Esophagus squamous epithelium (tissue), 5 donors: ENCODE measurements around the gene LIPH. TPM values are rescaled to one million over a fixed set of nuclear protein-coding genes. Genes with fewer than 3 reads are reported as not detected.

Experiments
- DNase-seq: peaks from one replicate; lab custom pipeline; 2025; lab: John Stamatoyannopoulos, UW
- H3K27ac ChIP-seq, 4 donors: fragments of 200-600 bp; sonication (generic); one replicate each; pipeline ENCODE4 v1.5.1; 2016 to 2019; ENCODE audit warnings: mild to moderate bottlenecking in 1 of 4
- H3K27me3 ChIP-seq, 4 donors: fragments of 200-600 bp; sonication (generic); 1 replicate in 3 of 4; 2 replicates in 1 of 4; pipeline versions ENCODE4 v1.5.1 to v1.6.0; 2017 to 2021; ENCODE audit warnings: antibody characterized with exemption in 1 of 4
- H3K36me3 ChIP-seq, 3 donors: fragments of 200-600 bp; sonication (generic); one replicate each; pipeline ENCODE4 v1.5.1; 2016 to 2019
- H3K4me1 ChIP-seq, 3 donors: fragments of 200-600 bp; sonication (generic); one replicate each; pipeline ENCODE4 v1.5.1; 2017 to 2019
- H3K4me3 ChIP-seq, 4 donors: fragments of 200-600 bp; sonication (generic); 1 replicate in 3 of 4; 2 replicates in 1 of 4; pipeline ENCODE4 v1.5.1; 2016 to 2019; ENCODE audit warnings: mild to moderate bottlenecking in 2 of 4, moderate library complexity in 1 of 4
- H3K9me3 ChIP-seq, 3 donors: fragments of 200-600 bp; sonication (generic); one replicate each; pipeline ENCODE4 v1.5.1; 2016 to 2019
- POLR2A ChIP-seq, 4 donors: fragments of 450-650 bp; IDR thresholded peaks; one replicate each; pipeline ENCODE4 v1.6.1; 2017; ENCODE audit warnings: antibody characterized with exemption in 4 of 4, mild to moderate bottlenecking in 4 of 4, moderate library complexity in 3 of 4
- WGBS, 2 donors: methylation state at CpG; one replicate each; pipeline ENCODE4 v1.1.5; 2018; 5-methylcytosine and 5-hydroxymethylcytosine counted together
- intact Hi-C: fragments of 100-400 bp; cut with DNase I; formaldehyde crosslinking; loops from one replicate; pipeline ENCODE4 v1.15.0; 2022
- total RNA-seq, 4 donors: library from RNA; depleted of rRNA; stranded (reverse); fragments of >200 nt; gene quantifications; one replicate each; pipeline ENCODE4 v1.1.0, GENCODE V29; 2016
- TF ChIP-seq, protein P1 (sequence below), 6 experiments: fragments of 450-650 bp in 4 of 6; fragments of 200-600 bp in 2 of 6; sonication (generic) in 2 of 6; IDR thresholded peaks; one replicate each; pipeline ENCODE4 v1.5.1; 2016 to 2019; ENCODE audit warnings: antibody characterized with exemption in 6 of 6, mild to moderate bottlenecking in 4 of 6, moderate library complexity in 4 of 6
- donor health status: DM: yes; HTN: yes; CAD: no.

LIPH gene
- total RNA-seq, 4 donors from 2014 or later, result 5.7 to 11.3 (median 10.8) TPM

DNA sequence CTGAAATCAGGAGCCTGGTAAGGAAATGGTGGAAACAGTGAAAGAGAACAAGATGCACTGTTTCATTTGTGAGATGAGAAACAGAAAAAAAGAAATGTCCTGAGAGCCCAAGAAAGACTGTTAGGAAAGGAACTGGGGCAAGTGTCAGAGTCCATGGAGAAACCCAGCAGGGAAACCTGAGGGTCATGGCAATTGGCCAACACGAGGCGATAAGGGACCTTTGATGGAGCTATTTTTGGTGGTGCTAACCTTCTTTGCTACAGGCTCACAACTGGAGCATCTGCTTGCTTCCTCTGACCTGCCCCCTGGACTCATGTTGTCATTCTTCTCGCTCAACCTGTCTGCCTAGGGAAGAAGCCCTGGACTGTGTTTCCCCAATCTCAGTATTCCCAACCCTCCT, 49.4 kb downstream of the LIPH start:
- Histone ChIP-seq H3K27me3 (no peaks in the 10 kb centered on the region), H3K36me3 (peaks cover 0 to 4% (median 0%) of the 10 kb centered on the region in 3 donors), H3K4me1 (peaks cover under 1 to 31% (median 6%) of the 10 kb centered on the region in 3 donors), H3K4me3 (no peak overlapping the region), H3K9me3 (no peaks in the 10 kb centered on the region), H3K27ac (peak overlapping the region in 2 of 4 donors; percentile 29 to 42)
- WGBS, 2 donors, result 72 to 81% methylated on average over 3 of the region's 3 CpGs
- DNase-seq, result no peak
- TF ChIP-seq, protein P1, sequence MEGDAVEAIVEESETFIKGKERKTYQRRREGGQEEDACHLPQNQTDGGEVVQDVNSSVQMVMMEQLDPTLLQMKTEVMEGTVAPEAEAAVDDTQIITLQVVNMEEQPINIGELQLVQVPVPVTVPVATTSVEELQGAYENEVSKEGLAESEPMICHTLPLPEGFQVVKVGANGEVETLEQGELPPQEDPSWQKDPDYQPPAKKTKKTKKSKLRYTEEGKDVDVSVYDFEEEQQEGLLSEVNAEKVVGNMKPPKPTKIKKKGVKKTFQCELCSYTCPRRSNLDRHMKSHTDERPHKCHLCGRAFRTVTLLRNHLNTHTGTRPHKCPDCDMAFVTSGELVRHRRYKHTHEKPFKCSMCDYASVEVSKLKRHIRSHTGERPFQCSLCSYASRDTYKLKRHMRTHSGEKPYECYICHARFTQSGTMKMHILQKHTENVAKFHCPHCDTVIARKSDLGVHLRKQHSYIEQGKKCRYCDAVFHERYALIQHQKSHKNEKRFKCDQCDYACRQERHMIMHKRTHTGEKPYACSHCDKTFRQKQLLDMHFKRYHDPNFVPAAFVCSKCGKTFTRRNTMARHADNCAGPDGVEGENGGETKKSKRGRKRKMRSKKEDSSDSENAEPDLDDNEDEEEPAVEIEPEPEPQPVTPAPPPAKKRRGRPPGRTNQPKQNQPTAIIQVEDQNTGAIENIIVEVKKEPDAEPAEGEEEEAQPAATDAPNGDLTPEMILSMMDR (IDR thresholded peaks at IDR 0.05), result no peak
- no peak for TF ChIP-seq POLR2A (IDR thresholded peaks at IDR 0.05)
- intact Hi-C loops, result no loop called here

DNA sequence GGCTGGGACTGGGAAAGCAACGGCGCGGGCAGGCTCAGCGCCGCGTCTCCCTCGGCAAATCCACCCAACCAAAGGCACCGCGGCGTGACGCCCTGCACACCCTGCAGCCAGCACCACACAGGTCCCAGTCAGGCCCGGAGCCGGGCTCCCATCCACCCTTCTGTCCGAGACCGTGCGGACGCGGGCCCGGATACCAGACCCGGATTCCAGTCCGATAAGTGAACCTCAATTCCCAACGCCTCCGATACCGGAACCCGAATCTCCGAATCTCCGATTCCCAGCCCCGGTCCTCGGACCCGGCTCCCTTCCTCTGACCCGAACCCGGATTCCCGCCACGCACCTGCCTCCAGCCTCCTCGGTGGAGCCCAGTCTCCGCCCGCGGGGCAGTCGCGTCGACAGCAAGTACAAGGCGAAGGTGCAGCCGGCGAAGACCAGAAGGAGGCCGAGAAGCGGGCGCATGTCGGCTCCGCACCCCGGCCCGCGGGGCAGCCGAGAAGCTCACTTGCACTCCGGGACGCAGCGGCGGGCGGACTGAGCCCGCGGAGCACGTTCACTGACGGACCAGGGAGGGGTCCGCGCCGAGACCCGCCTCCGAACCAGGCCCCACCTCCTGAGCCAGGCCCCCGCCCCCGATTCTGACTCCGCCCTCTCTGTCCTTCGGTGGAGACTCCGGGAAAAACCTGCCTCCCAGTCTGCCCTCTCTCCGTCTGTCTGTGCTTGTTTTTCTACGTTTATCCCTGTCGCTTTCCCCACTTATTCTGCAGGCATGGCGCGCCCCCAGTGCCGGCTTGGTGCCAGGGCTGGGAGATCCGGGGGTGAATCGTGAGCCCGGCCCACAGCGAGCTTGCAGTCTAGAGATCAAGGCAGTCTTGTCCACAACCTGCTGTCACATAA, 53.6 kb downstream of the LIPH start, which contains the start of gene TMEM41A:
Gene TMEM41A, minus strand, starts transcription at position 533 of the 894 bp plus-strand sequence. Its CDS starts 74 bp downstream, at position 459.
- intact Hi-C loops, result no loop called here
- H3K36me3 ChIP-seq, result peaks cover 10 to 33% (median 12%) of the 10 kb centered on the region in 3 donors
- no peaks in the 10 kb centered on the region for H3K27me3 ChIP-seq
- 2 to 4% methylated on average over 18 to 38 of the region's 82 CpGs for WGBS, 2 donors
- peak within 1 kb of the TSS; percentile 85 to 94 (median 90) for H3K27ac ChIP-seq
- peak within 1 kb of the TSS; percentile 73 to 93 (median 84) for H3K4me3 ChIP-seq
- no peaks in the 10 kb centered on the region for H3K9me3 ChIP-seq
- DNase-seq, result peak; percentile 61
- peak in 3 of 4 donors; percentile 13 to 90 (median 87) for TF ChIP-seq POLR2A (IDR thresholded peaks at IDR 0.05)
- TF ChIP-seq, protein P1 (IDR thresholded peaks at IDR 0.05), result peak in 1 of 6 experiments; percentile 12
- peaks cover 6 to 37% (median 15%) of the 10 kb centered on the region in 3 donors for H3K4me1 ChIP-seq

GRCh38 chr3:185490241-185490640, 62.1 kb downstream of the LIPH start:
- Histone ChIP-seq H3K9me3 (no peaks in the 10 kb centered on the region), H3K27ac (no peak overlapping the region), H3K4me1 (peaks cover 0 to 5% (median 0%) of the 10 kb centered on the region in 3 donors), H3K27me3 (no peaks in the 10 kb centered on the region), H3K36me3 (peaks cover 8 to 99% (median 8%) of the 10 kb centered on the region in 3 donors), H3K4me3 (no peak overlapping the region)
- DNase-seq, result no peak
- intact Hi-C loops, result no loop called here
- 82 to 84% methylated on average over 4 of the region's 4 CpGs for WGBS, 2 donors
- TF ChIP-seq, protein P1 (IDR thresholded peaks at IDR 0.05), result no peak
- no peak for TF ChIP-seq POLR2A (IDR thresholded peaks at IDR 0.05)

DNA sequence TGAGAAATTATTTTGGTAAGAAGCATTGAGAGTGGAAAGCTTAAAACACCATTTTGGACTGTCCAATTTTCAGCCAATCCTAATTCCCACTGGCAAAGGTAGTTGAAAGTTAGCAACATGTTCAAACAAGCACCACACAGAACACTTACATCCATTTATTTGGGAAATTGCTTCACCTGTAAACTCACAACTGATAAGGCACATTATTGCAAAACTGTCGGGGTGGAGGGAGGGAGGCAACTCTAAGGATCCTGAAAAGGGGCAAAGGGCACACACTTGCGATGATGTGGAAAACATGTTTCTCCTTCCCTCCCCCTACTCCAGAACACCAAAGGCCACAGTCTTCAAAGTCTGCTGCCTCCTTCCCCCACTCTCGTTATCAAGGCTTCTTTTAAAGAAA, 62.9 kb downstream of the LIPH start:
- Histone ChIP-seq H3K9me3 (no peaks in the 10 kb centered on the region), H3K36me3 (peaks cover under 1 to 94% (median 8%) of the 10 kb centered on the region in 3 donors), H3K27ac (no peak overlapping the region), H3K4me3 (no peak overlapping the region), H3K4me1 (peaks cover 0 to 5% (median 0%) of the 10 kb centered on the region in 3 donors), H3K27me3 (no peaks in the 10 kb centered on the region)
- DNase-seq, result no peak
- WGBS, 2 donors, result 48 to 63% methylated on average over 3 of the region's 3 CpGs
- intact Hi-C loops, result no loop called here
- no peak for TF ChIP-seq POLR2A (IDR thresholded peaks at IDR 0.05)
- TF ChIP-seq, protein P1 (IDR thresholded peaks at IDR 0.05), result no peak

DNA sequence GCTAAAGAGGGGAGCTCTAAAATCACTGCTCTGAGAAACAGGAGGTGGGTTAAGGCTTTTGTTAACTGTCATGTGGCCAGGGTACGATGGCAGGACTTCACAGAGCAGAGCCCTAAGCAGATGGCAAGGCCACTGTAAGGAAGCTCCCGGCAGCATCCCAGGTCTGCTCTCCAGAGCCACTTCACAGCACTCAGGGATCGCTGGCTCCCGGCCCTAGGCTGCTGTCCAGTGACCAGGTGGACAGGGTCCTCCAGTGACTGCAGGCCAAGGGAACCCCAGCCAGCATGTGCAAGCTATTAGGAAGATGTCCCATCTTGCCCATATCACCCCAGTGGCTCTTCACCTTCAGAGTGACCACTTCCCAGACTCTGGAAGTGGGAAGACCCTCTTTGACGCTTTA, 63.9 kb downstream of the LIPH start:
- no peak for DNase-seq
- no peaks in the 10 kb centered on the region for H3K27me3 ChIP-seq
- no peaks in the 10 kb centered on the region for H3K9me3 ChIP-seq
- WGBS, 2 donors, result 94 to 98% methylated on average over 3 to 5 of the region's 5 CpGs
- peaks cover 0 to 5% (median 0%) of the 10 kb centered on the region in 3 donors for H3K4me1 ChIP-seq
- intact Hi-C loops, result no loop called here
- TF ChIP-seq, protein P1 (IDR thresholded peaks at IDR 0.05), result no peak
- no peak for TF ChIP-seq POLR2A (IDR thresholded peaks at IDR 0.05)
- H3K27ac ChIP-seq, result no peak overlapping the region
- no peak overlapping the region for H3K4me3 ChIP-seq
- H3K36me3 ChIP-seq, result peaks cover 0 to 91% (median 7%) of the 10 kb centered on the region in 3 donors
